HCT116 (cell line): ENCODE data around the gene RAP1GAP2.

Experiments
- CEBPB ChIP-seq: IDR thresholded peaks from 2 replicates; pipeline ENCODE4 v1.6.1; 2012; ENCODE audit warnings: low read depth
- ELF1 ChIP-seq: IDR thresholded peaks from 2 replicates; pipeline ENCODE4 v1.6.1; 2012; ENCODE audit warnings: low read depth, borderline replicate concordance
- EZH2 ChIP-seq: fragments of 200-600 bp; sonication (generic); IDR thresholded peaks from 2 replicates; pipeline ENCODE4 v1.6.1; 2017; ENCODE audit warnings: antibody characterized with exemption, mixed run types
- EZH2phosphoT487 ChIP-seq: fragments of 200-600 bp; IDR thresholded peaks from 2 replicates; pipeline ENCODE4 v1.6.1; 2018; ENCODE audit warnings: antibody characterized with exemption, borderline replicate concordance
- POLR2A ChIP-seq: IDR thresholded peaks from 2 replicates; pipeline ENCODE4 v1.7.0; 2011; ENCODE audit warnings: borderline replicate concordance; ENCODE audit not compliant: insufficient read depth, insufficient read length; ENCODE audit errors: extremely low read depth
- POLR2AphosphoS5 ChIP-seq: IDR thresholded peaks from 2 replicates; pipeline ENCODE4 v1.6.1; 2011; ENCODE audit warnings: mild to moderate bottlenecking, low read depth, low read length, moderate library complexity
- TCF7L2 ChIP-seq: IDR thresholded peaks from 2 replicates; pipeline ENCODE4 v1.7.0; 2011; ENCODE audit warnings: borderline replicate concordance, inconsistent platforms; ENCODE audit not compliant: insufficient read depth, insufficient read length; ENCODE audit errors: extremely low read depth
- YY1 ChIP-seq: IDR thresholded peaks from 2 replicates; pipeline ENCODE4 v1.6.1; 2011; ENCODE audit warnings: low read length, low read depth, moderate library complexity, mild to moderate bottlenecking; ENCODE audit not compliant: insufficient replicate concordance; ENCODE audit errors: extremely low read depth
- ZFX ChIP-seq: fragments of 450-650 bp; IDR thresholded peaks from 2 replicates; pipeline ENCODE4 v1.6.1; 2017
- ZNF274 ChIP-seq: fragments of 200-500 bp; sonication (Bioruptor generic); IDR thresholded peaks from 2 replicates; pipeline ENCODE4 v1.6.1; 2014; ENCODE audit warnings: mild to moderate bottlenecking, low read depth, low read length, inconsistent platforms
- TF ChIP-seq, protein P1 (sequence below): IDR thresholded peaks from 2 replicates; pipeline ENCODE4 v1.6.1; 2012
- TF ChIP-seq, protein P2 (sequence below), 3 experiments: fragments of 200-600 bp in 1 of 3; sonication (generic) in 1 of 3; IDR thresholded peaks in 2 of 3; conservative IDR thresholded peaks in 1 of 3; 2 replicates each; pipeline ENCODE4 v1.5.1; 2012 to 2017; ENCODE audit warnings: low read depth in 2 of 3, low read length in 2 of 3, antibody characterized with exemption in 1 of 3, borderline replicate concordance in 1 of 3, control low read depth in 1 of 3, mild to moderate bottlenecking in 1 of 3, mixed read lengths in 1 of 3, mixed run types in 1 of 3, moderate library complexity in 1 of 3; ENCODE audit not compliant: insufficient read depth in 1 of 3
- TF ChIP-seq, protein P3 (sequence below): IDR thresholded peaks from 2 replicates; pipeline ENCODE4 v1.6.1; 2012; ENCODE audit warnings: low read depth

DNA sequence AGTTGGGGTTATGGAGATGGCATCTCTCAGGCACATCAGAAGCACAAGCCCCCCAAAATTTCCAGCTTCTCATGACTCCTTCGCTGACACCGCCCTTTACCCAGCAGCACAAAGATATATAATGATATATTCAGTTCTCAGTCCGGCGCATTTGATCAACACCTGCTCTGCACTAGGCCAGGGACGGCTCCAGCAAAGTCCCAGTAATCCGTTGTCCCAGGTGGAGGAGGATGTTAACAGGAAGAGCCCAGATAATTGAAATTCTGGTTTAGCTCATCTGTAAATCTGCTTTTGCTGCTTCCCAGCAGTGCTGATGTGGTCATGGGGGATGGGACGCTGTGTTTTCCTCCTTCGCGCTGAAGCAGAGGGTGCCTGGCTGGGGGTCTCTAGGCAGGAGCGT lies 135.6 kb downstream of the RAP1GAP2 start:
- TF ChIP-seq CEBPB = no peak
- TF ChIP-seq, protein P1, sequence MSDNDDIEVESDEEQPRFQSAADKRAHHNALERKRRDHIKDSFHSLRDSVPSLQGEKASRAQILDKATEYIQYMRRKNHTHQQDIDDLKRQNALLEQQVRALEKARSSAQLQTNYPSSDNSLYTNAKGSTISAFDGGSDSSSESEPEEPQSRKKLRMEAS = no peak
- TF ChIP-seq, protein P2, sequence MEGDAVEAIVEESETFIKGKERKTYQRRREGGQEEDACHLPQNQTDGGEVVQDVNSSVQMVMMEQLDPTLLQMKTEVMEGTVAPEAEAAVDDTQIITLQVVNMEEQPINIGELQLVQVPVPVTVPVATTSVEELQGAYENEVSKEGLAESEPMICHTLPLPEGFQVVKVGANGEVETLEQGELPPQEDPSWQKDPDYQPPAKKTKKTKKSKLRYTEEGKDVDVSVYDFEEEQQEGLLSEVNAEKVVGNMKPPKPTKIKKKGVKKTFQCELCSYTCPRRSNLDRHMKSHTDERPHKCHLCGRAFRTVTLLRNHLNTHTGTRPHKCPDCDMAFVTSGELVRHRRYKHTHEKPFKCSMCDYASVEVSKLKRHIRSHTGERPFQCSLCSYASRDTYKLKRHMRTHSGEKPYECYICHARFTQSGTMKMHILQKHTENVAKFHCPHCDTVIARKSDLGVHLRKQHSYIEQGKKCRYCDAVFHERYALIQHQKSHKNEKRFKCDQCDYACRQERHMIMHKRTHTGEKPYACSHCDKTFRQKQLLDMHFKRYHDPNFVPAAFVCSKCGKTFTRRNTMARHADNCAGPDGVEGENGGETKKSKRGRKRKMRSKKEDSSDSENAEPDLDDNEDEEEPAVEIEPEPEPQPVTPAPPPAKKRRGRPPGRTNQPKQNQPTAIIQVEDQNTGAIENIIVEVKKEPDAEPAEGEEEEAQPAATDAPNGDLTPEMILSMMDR (IDR thresholded peaks at IDR 0.05 in 2 of 3, conservative IDR thresholded peaks at IDR 0.05 in 1 of 3; ENCODE audit: borderline replicate concordance in 1 of 3, insufficient read depth in 1 of 3, low read depth in 2 of 3, low read length in 2 of 3) = no peak
- no peak for TF ChIP-seq ELF1
- TF ChIP-seq EZH2 = no peak
- no peak for TF ChIP-seq POLR2AphosphoS5
- no peak for TF ChIP-seq YY1
- TF ChIP-seq POLR2A = no peak
- TF ChIP-seq TCF7L2 = no peak
- TF ChIP-seq ZNF274 = no peak
- TF ChIP-seq, protein P3, sequence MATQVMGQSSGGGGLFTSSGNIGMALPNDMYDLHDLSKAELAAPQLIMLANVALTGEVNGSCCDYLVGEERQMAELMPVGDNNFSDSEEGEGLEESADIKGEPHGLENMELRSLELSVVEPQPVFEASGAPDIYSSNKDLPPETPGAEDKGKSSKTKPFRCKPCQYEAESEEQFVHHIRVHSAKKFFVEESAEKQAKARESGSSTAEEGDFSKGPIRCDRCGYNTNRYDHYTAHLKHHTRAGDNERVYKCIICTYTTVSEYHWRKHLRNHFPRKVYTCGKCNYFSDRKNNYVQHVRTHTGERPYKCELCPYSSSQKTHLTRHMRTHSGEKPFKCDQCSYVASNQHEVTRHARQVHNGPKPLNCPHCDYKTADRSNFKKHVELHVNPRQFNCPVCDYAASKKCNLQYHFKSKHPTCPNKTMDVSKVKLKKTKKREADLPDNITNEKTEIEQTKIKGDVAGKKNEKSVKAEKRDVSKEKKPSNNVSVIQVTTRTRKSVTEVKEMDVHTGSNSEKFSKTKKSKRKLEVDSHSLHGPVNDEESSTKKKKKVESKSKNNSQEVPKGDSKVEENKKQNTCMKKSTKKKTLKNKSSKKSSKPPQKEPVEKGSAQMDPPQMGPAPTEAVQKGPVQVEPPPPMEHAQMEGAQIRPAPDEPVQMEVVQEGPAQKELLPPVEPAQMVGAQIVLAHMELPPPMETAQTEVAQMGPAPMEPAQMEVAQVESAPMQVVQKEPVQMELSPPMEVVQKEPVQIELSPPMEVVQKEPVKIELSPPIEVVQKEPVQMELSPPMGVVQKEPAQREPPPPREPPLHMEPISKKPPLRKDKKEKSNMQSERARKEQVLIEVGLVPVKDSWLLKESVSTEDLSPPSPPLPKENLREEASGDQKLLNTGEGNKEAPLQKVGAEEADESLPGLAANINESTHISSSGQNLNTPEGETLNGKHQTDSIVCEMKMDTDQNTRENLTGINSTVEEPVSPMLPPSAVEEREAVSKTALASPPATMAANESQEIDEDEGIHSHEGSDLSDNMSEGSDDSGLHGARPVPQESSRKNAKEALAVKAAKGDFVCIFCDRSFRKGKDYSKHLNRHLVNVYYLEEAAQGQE = no peak
- no peak for TF ChIP-seq EZH2phosphoT487
- no peak for TF ChIP-seq ZFX
